ENCODE data around the gene IFNGR2.

DNA sequence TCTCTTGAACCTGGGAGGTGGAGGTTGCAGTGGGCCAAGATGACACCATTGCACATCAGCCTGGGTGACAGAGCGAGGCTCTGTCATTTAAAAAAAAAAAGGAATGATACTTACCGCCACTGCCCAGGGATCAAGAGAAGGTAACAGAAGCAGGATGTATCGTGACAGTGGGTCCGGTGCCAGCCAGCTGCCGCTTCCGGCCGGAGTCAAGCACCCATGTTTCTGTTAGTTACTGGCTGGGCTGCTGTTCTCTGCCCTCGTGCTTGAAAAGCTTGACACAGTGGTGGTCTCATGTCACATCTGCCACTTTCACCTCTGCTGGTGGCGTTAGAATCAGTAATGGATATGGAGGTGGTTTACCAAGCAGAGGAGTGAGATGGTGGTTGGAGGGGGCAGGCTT lies 21.0 kb downstream of the IFNGR2 start:
- TF ChIP-seq EZH2 (IDR thresholded peaks at IDR 0.05; ENCODE audit: low read length, missing control alignments), result no peak
- TF ChIP-seq, protein P1, sequence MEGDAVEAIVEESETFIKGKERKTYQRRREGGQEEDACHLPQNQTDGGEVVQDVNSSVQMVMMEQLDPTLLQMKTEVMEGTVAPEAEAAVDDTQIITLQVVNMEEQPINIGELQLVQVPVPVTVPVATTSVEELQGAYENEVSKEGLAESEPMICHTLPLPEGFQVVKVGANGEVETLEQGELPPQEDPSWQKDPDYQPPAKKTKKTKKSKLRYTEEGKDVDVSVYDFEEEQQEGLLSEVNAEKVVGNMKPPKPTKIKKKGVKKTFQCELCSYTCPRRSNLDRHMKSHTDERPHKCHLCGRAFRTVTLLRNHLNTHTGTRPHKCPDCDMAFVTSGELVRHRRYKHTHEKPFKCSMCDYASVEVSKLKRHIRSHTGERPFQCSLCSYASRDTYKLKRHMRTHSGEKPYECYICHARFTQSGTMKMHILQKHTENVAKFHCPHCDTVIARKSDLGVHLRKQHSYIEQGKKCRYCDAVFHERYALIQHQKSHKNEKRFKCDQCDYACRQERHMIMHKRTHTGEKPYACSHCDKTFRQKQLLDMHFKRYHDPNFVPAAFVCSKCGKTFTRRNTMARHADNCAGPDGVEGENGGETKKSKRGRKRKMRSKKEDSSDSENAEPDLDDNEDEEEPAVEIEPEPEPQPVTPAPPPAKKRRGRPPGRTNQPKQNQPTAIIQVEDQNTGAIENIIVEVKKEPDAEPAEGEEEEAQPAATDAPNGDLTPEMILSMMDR (conservative IDR thresholded peaks at IDR 0.05 in 1 of 2, IDR thresholded peaks at IDR 0.05 in 1 of 2; ENCODE audit: low read depth in 1 of 2, low read length in 2 of 2), result no peak
